DND-41 (cell line): ENCODE measurements around the gene STARD3.

ENCODE experiments used
- ATAC-seq: fragments of 200-7000 bp; cut with Tn5 transposase; 3 replicates; pipeline ENCODE4 v1.9.1; 2021; ENCODE audit warnings: low read depth; ENCODE audit not compliant: insufficient read depth
- DNase-seq: peaks from one replicate; pipeline ENCODE4 v3.0.0-alpha.2; 2020
- H2AFZ ChIP-seq: 2 replicates; pipeline ENCODE4 v1.6.0; 2012; ENCODE audit warnings: low read depth, low read length
- H3K27ac ChIP-seq: 2 replicates; pipeline ENCODE4 v1.5.1; 2012; ENCODE audit warnings: low read length, inconsistent platforms
- H3K27me3 ChIP-seq: fragments of 200-600 bp; sonication (generic); 2 replicates; pipeline ENCODE4 v1.6.0; 2012; ENCODE audit warnings: low read length, mild to moderate bottlenecking, inconsistent platforms; ENCODE audit not compliant: insufficient read depth, poor library complexity
- H3K36me3 ChIP-seq: 2 replicates; pipeline ENCODE4 v1.5.1; 2012; ENCODE audit warnings: low read length, inconsistent platforms; ENCODE audit not compliant: insufficient read depth
- H3K4me1 ChIP-seq: 2 replicates; pipeline ENCODE4 v1.5.1; 2012; ENCODE audit warnings: mild to moderate bottlenecking, low read length; ENCODE audit not compliant: insufficient read depth
- H3K4me2 ChIP-seq: 2 replicates; pipeline ENCODE4 v1.6.0; 2012; ENCODE audit warnings: mild to moderate bottlenecking, moderate library complexity, low read length, inconsistent platforms; ENCODE audit not compliant: insufficient read depth
- H3K4me3 ChIP-seq, 2 experiments: fragments of 200-600 bp in 1 of 2; shearing (Covaris generic) in 1 of 2; 2 replicates each; pipeline ENCODE4 v1.5.1; 2012 to 2016; ENCODE audit warnings: inconsistent platforms in 2 of 2, low read length in 2 of 2, mild to moderate bottlenecking in 2 of 2, low read depth in 1 of 2, moderate library complexity in 1 of 2
- H3K79me2 ChIP-seq: 2 replicates; pipeline ENCODE4 v1.6.0; 2012; ENCODE audit warnings: low read length, inconsistent platforms; ENCODE audit not compliant: insufficient read depth
- H3K9ac ChIP-seq: 2 replicates; pipeline ENCODE4 v1.6.0; 2012; ENCODE audit warnings: low read depth, mild to moderate bottlenecking, inconsistent platforms, low read length, moderate library complexity
- H3K9me3 ChIP-seq: 2 replicates; pipeline ENCODE4 v1.5.1; 2012; ENCODE audit warnings: low read length, moderate library complexity, mild to moderate bottlenecking, inconsistent platforms; ENCODE audit not compliant: insufficient read depth, severe bottlenecking
- H4K20me1 ChIP-seq: 2 replicates; pipeline ENCODE4 v1.6.0; 2012; ENCODE audit warnings: low read length; ENCODE audit not compliant: insufficient read depth
- EZH2 ChIP-seq: IDR thresholded peaks from 3 replicates; pipeline ENCODE4 v1.6.1; 2012; ENCODE audit warnings: borderline replicate concordance, low read depth, mild to moderate bottlenecking, moderate library complexity, low read length, inconsistent platforms; ENCODE audit not compliant: severe bottlenecking
- TF ChIP-seq, protein P1 (sequence below): IDR thresholded peaks from 2 replicates; pipeline ENCODE4 v1.5.1; 2012; ENCODE audit warnings: borderline replicate concordance, low read length, moderate library complexity, mild to moderate bottlenecking; ENCODE audit not compliant: poor library complexity, severe bottlenecking; ENCODE audit errors: extremely low read depth

STARD3 gene

DNA sequence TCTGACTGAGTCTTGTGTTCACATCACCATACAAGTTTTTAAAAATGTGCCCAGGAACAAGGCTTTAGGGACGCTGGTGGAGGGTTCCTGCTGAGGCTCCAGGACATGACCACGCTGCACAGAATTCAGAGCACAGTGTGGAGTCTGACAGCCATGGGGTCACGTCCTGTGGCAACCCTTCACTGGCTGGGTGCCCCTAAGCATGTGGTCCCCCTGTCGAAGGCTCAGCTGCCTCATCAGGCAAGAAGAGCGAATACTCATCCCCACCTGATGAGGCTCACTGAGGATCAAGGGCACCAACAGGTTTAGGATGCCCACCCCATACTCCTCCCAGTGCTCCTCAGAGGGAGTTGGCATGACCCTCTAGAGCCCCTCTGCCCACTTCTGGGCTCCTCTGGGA, 37.2 kb downstream of the STARD3 start:
- no peak overlapping the region for H3K27ac ChIP-seq

GRCh38 chr17:39674702-39675389, 37.9 kb downstream of the STARD3 start:
- no peak overlapping the region for H3K4me3 ChIP-seq
- no peak for ATAC-seq
- peaks cover 7% of the 10 kb centered on the region for H3K4me1 ChIP-seq
- no peak overlapping the region for H3K9ac ChIP-seq
- no peak for DNase-seq
- TF ChIP-seq EZH2: no peak
- TF ChIP-seq, protein P1, sequence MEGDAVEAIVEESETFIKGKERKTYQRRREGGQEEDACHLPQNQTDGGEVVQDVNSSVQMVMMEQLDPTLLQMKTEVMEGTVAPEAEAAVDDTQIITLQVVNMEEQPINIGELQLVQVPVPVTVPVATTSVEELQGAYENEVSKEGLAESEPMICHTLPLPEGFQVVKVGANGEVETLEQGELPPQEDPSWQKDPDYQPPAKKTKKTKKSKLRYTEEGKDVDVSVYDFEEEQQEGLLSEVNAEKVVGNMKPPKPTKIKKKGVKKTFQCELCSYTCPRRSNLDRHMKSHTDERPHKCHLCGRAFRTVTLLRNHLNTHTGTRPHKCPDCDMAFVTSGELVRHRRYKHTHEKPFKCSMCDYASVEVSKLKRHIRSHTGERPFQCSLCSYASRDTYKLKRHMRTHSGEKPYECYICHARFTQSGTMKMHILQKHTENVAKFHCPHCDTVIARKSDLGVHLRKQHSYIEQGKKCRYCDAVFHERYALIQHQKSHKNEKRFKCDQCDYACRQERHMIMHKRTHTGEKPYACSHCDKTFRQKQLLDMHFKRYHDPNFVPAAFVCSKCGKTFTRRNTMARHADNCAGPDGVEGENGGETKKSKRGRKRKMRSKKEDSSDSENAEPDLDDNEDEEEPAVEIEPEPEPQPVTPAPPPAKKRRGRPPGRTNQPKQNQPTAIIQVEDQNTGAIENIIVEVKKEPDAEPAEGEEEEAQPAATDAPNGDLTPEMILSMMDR: no peak
- H3K9me3 ChIP-seq: no peaks in the 10 kb centered on the region
- H3K79me2 ChIP-seq: no peaks in the 10 kb centered on the region
- H3K4me2 ChIP-seq: no peak overlapping the region
- 0 out of 2 replicates have a peak, but pooled peaks cover 5% of the 10 kb centered on the region for H3K36me3 ChIP-seq
- no peak overlapping the region for H2AFZ ChIP-seq
- 0 out of 2 replicates have a peak, but pooled peaks cover 3% of the 10 kb centered on the region for H4K20me1 ChIP-seq
- no peaks in the 10 kb centered on the region for H3K27me3 ChIP-seq
- no peak overlapping the region for H3K27ac ChIP-seq

More for the DNA sequence above, 37.2 kb downstream of the STARD3 start:
- ATAC-seq (no peak), DNase-seq (no peak)
- Histone ChIP-seq H3K27me3 (no peaks in the 10 kb centered on the region), H3K79me2 (no peaks in the 10 kb centered on the region), H3K4me1 (peaks cover under 1% of the 10 kb centered on the region), H3K9ac (no peak overlapping the region), H3K4me2 (no peak overlapping the region), H3K36me3 (0 out of 2 replicates have a peak, but pooled peaks cover 5% of the 10 kb centered on the region), H4K20me1 (0 out of 2 replicates have a peak, but pooled peaks cover 3% of the 10 kb centered on the region), H3K9me3 (no peaks in the 10 kb centered on the region), H2AFZ (no peak overlapping the region), H3K4me3 (no peak overlapping the region)
- TF ChIP-seq, protein P1: no peak
- TF ChIP-seq EZH2: no peak

- Histone ChIP-seq H3K9ac (no peak overlapping the region), H3K4me1 (peaks cover 10% of the 10 kb centered on the region), H4K20me1 (0 out of 2 replicates have a peak, but pooled peaks cover 3% of the 10 kb centered on the region), H3K79me2 (no peaks in the 10 kb centered on the region), H3K4me2 (no peak overlapping the region), H3K9me3 (no peaks in the 10 kb centered on the region), H3K4me3 (no peak overlapping the region), H2AFZ (no peak overlapping the region), H3K27me3 (no peaks in the 10 kb centered on the region), H3K36me3 (0 out of 2 replicates have a peak, but pooled peaks cover 5% of the 10 kb centered on the region), H3K27ac (no peak overlapping the region)
- DNase-seq (no peak), ATAC-seq (no peak)
- TF ChIP-seq EZH2: no peak
These were observed 38.6 kb downstream of the STARD3 start for GRCh38 chr17:39675390-39676082.
